ENCODE data around the gene FCRL6. TPM values are rescaled to one million over a fixed set of nuclear protein-coding genes. Genes with fewer than 3 reads are reported as not detected.

FCRL6 gene, protein sequence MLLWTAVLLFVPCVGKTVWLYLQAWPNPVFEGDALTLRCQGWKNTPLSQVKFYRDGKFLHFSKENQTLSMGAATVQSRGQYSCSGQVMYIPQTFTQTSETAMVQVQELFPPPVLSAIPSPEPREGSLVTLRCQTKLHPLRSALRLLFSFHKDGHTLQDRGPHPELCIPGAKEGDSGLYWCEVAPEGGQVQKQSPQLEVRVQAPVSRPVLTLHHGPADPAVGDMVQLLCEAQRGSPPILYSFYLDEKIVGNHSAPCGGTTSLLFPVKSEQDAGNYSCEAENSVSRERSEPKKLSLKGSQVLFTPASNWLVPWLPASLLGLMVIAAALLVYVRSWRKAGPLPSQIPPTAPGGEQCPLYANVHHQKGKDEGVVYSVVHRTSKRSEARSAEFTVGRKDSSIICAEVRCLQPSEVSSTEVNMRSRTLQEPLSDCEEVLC
- not detected in 2 replicates for total RNA-seq (2014; rRNA removed; shearing (Covaris generic); ENCODE audit: low replicate concordance)

DNA sequence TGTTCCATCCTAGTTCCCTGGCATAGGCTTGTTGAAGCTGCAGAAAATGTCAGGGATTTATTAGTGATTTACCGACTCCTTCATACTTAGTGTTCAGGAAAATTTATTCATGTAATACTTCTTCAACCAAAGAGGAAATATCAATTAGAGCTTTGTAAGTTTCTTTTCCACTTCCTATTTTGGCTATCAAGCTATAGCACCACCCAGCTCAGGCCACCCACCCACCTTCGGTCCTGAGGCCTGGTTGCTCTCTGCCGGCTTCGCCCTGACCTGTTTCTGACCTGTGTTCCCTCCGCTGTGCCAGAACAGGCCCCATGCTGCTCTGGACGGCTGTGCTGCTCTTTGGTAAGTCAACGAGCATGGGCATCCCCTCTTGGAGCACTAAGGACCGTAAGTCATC lies at the start of gene FCRL6:
FCRL6 (plus strand) TSS at position 250 of the 400 bp plus-strand sequence; CDS start at position 315, 65 bp downstream.
- DNase-seq (ENCODE audit: low read depth) = no peak
- in situ Hi-C loops (cut with HindIII; ENCODE audit: low pct_unique_long_range_greater_than_20kb, low sequenced_read_pairs) = no loop called here

DNA sequence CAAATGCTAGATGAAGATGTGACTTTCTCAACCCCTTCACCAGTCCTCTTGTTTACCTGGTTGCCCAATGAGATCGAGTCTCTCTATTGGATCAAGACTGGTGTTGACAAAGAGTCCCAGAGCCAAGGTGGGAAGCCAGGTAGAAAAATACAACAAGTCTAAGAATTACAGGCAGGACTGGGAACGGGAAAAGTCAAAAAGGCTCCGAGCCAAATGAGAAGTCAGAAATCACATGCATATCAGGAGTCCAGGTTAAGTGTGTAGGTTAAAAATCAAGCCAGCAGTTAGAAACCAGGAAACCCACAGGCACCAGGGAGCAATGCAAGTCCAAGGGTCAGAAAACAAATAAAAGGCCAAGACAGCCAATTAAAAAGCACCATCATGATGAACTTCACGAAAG lies 48.8 kb upstream of the FCRL6 start:
- DNase-seq (ENCODE audit: low read depth) = no peak
- in situ Hi-C loops (cut with HindIII; ENCODE audit: low pct_unique_long_range_greater_than_20kb, low sequenced_read_pairs) = no loop called here

- DNase-seq (ENCODE audit: low read depth) = no peak
- in situ Hi-C loops (cut with HindIII; ENCODE audit: low pct_unique_long_range_greater_than_20kb, low sequenced_read_pairs) = no loop called here
Measured at GRCh38 chr1:159755451-159756007, 46.6 kb upstream of the FCRL6 start.

DNA sequence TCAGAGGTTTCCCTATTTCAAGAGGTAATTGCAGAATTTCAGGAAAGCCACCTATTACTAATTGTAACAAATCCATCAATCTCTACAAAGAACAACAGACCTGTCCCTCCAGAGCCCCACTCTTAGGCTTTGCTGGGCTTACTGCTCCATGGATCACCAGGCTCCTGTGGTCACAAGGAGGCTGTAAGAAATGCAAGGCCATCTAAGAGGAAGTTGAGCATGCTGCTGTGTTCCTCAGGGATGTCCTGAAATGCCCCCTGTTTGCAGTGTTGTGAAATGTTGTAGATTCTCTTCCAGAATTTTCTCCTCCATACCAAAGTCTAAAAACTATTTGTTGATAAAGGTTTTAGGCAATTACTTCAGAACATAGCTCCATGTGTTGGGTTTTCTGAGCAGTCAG lies 45.8 kb upstream of the FCRL6 start:
- DNase-seq (ENCODE audit: low read depth) = no peak
- in situ Hi-C loops (cut with HindIII; ENCODE audit: low pct_unique_long_range_greater_than_20kb, low sequenced_read_pairs) = no loop called here

GRCh38 chr1:159763686-159764085 lies 38.5 kb upstream of the FCRL6 start:
- no peak for DNase-seq (ENCODE audit: low read depth)
- in situ Hi-C loops (cut with HindIII; ENCODE audit: low pct_unique_long_range_greater_than_20kb, low sequenced_read_pairs) = no loop called here

- in situ Hi-C loops (cut with HindIII; ENCODE audit: low pct_unique_long_range_greater_than_20kb, low sequenced_read_pairs) = no loop called here
- DNase-seq (ENCODE audit: low read depth) = no peak
Measured at GRCh38 chr1:159765806-159766205, 36.4 kb upstream of the FCRL6 start.

GRCh38 chr1:159771127-159771895 lies 30.8 kb upstream of the FCRL6 start:
- DNase-seq (ENCODE audit: low read depth) = no peak
- in situ Hi-C loops (cut with HindIII; ENCODE audit: low pct_unique_long_range_greater_than_20kb, low sequenced_read_pairs) = no loop called here

- DNase-seq (ENCODE audit: low read depth) = no peak
- in situ Hi-C loops (cut with HindIII; ENCODE audit: low pct_unique_long_range_greater_than_20kb, low sequenced_read_pairs) = no loop called here
Measured at GRCh38 chr1:159774465-159774864, 27.7 kb upstream of the FCRL6 start.

GRCh38 chr1:159775716-159776115 lies 26.4 kb upstream of the FCRL6 start:
- in situ Hi-C loops (cut with HindIII; ENCODE audit: low pct_unique_long_range_greater_than_20kb, low sequenced_read_pairs) = loop anchor here (25.0 kb wide), 1 partner anchor 112 kb away; no protein-coding TSS in a partner anchor
- no peak for DNase-seq (ENCODE audit: low read depth)

DNA sequence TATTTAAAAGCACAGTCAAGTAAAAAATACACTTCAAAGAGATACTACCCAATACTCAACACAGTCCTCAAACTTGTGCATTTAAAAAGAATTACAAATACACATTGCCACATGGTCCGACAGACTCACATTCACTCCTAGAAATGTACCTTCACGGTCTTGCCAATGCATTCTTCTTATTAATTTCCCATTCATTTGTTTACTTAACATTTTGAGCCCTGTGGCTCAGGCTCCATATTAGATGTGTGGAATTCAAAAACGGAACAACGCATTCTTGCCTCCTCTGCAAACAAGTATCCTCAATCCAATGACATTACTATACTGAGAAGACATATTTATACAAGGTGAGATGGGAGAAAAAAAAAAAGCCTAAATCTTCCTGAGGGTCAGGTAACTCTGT lies 23.9 kb upstream of the FCRL6 start:
- in situ Hi-C loops (cut with HindIII; ENCODE audit: low pct_unique_long_range_greater_than_20kb, low sequenced_read_pairs) = loop anchor here (25.0 kb wide), 1 partner anchor 109 kb away; no protein-coding TSS in a partner anchor

DNA sequence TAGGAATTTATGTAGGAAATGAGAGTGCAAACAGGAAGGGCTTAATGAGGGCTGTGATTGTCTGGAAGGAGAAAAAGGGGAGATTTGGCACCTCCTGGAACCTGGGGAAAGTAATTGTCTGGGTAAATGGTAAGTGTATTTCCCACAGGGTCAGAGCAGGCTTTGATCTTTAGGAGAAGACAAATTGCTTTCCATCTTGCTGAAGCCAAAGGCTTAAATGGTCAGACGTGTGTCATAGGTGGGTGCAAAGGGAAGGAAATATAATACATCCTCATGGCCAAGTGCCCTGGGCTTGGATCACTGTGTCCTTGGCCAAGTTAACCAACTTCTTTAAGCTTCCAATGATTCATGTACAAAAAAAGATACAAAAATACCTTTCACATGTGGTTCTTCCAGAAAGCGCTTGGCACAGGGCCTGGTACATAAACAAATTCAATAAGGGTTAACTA lies 22.7 kb upstream of the FCRL6 start:
- in situ Hi-C loops (cut with HindIII; ENCODE audit: low pct_unique_long_range_greater_than_20kb, low sequenced_read_pairs) = loop anchor here (25.0 kb wide), 1 partner anchor 108 kb away; no protein-coding TSS in a partner anchor
- no peak for DNase-seq (ENCODE audit: low read depth)

More for the DNA sequence above, 23.9 kb upstream of the FCRL6 start:
- no peak for DNase-seq (ENCODE audit: low read depth)

DNA sequence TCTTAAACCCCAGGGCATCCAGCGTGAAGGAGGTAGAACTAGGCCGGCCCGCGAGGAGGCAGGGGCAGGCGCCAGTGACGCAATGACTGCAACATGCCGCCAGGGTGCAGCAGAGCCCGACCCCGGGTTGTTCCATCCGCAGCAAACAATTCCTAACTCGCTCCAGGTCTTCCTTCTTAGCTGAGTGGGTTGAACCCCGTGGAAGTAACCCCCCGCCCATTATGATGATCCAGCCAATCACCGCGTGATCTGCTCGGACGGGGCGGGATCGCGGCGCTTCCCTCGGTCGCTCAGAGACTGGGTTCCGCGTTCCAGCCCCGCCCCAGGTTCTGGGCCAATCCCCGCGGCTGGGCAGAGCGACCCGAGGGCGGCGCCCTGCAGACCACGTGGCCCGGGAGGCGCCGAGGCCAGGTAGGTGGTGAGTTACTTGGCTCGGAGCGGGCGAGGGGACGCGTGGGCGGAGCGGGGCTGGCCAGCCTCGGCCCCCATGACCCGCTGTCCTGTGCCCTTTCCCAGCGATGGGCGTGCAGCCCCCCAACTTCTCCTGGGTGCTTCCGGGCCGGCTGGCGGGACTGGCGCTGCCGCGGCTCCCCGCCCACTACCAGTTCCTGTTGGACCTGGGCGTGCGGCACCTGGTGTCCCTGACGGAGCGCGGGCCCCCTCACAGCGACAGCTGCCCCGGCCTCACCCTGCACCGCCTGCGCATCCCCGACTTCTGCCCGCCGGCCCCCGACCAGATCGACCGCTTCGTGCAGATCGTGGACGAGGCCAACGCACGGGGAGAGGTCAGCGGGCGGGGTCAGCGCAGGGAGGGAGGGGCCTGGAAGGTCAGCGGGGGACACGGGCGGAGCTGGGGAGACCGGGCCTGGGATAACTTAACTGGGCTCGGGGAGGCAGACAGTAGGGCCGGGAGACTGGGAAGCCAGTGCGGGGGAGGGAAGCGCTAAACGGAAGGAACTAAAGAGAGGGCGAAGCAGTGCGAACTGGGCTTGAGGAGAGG lies 21.3 kb upstream of the FCRL6 start, which contains the start of gene DUSP23:
DUSP23 (plus strand) TSS at position 380 of the 1,000 bp plus-strand sequence; CDS start at position 519, 139 bp downstream.
- in situ Hi-C loops (cut with HindIII; ENCODE audit: low pct_unique_long_range_greater_than_20kb, low sequenced_read_pairs) = loop anchor here (25.0 kb wide), 1 partner anchor 106 kb away; no protein-coding TSS in a partner anchor
- DNase-seq (ENCODE audit: low read depth) = peak; percentile 99

GRCh38 chr1:159781992-159782391 lies 20.2 kb upstream of the FCRL6 start:
- in situ Hi-C loops (cut with HindIII; ENCODE audit: low pct_unique_long_range_greater_than_20kb, low sequenced_read_pairs) = loop anchor here (25.0 kb wide), 1 partner anchor 105 kb away; no protein-coding TSS in a partner anchor

DNA sequence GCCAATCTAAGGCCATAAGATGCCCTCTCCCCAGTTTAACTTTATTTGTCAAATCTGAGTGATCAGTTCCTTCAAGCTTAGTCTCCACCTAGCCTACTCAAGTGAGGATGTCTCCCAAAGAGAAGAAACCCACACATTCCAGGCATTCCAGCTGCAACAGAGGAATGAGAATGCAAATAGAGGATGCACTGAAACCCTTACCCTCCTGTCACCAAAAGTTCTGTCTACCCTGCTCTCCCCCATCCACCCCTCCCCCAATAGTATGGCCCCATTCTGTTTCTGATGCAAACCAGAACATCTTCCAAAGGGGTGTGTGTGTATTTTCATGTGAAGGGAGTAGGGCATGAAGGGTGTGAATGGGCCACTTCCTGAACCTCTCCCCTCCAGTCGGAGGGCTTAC lies 18.4 kb upstream of the FCRL6 start:
- in situ Hi-C loops (cut with HindIII; ENCODE audit: low pct_unique_long_range_greater_than_20kb, low sequenced_read_pairs) = loop anchor here (25.0 kb wide), 1 partner anchor 104 kb away; no protein-coding TSS in a partner anchor
- DNase-seq (ENCODE audit: low read depth) = no peak

More at GRCh38 chr1:159781992-159782391, 20.2 kb upstream of the FCRL6 start:
- DNase-seq (ENCODE audit: low read depth) = no peak

DNA sequence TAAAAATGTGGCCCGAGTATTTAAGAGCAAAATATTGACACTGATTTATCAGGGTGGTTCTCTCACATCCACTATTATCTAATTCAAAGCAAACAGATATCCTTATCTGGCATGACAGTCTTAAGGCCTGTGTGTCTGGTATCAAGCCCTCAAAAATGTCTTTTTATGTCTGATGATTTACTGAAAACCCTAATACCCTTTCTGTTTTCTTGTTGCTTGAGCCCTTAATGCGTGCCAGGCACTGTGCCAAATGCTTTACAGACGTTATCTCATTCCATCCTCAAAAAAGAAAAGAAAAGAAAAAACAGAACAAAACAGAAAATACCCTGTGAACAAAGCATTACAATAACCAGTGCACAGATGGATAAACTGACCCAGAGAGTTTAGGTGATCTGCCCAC lies 15.7 kb upstream of the FCRL6 start:
- DNase-seq (ENCODE audit: low read depth) = no peak
- in situ Hi-C loops (cut with HindIII; ENCODE audit: low pct_unique_long_range_greater_than_20kb, low sequenced_read_pairs) = loop anchor here (25.0 kb wide), 1 partner anchor 101 kb away; no protein-coding TSS in a partner anchor

DNA sequence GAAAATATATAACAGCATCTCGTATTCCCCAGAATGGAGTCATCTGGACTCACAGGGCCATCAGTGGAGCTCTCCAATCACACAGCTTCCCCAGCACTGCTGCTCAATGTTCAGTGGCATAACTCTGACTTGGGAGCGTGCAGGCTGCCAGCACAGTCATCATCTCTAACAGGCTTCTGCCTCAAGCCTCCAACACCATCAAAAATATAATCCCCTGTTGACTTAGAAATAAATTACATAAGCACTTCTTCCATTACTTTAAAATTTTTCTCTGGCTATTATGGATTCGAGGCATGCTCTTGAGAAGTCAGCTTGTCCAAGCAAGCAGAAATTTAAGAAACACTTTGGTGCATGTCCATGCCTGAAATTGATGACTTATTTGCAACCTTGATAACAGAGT lies 15.2 kb upstream of the FCRL6 start:
- in situ Hi-C loops (cut with HindIII; ENCODE audit: low pct_unique_long_range_greater_than_20kb, low sequenced_read_pairs) = loop anchor here (25.0 kb wide), 1 partner anchor 100 kb away; no protein-coding TSS in a partner anchor
- DNase-seq (ENCODE audit: low read depth) = no peak
